GM12878 (cell line): ENCODE measurements around the gene CELF6. TPM values are rescaled to one million over a fixed set of nuclear protein-coding genes. Genes with fewer than 3 reads are reported as not detected.

Experiments used
- BACH1 ChIP-seq: fragments of 450-650 bp; IDR thresholded peaks from 2 replicates; pipeline ENCODE4 v1.6.1; 2017; ENCODE audit warnings: mild to moderate bottlenecking, borderline replicate concordance
- BMI1 ChIP-seq: fragments of 450-650 bp; IDR thresholded peaks from 2 replicates; pipeline ENCODE4 v1.6.1; 2016; ENCODE audit warnings: mild to moderate bottlenecking, moderate library complexity, borderline replicate concordance
- CBFB ChIP-seq: IDR thresholded peaks from 2 replicates; pipeline ENCODE4 v1.6.1; 2016; ENCODE audit warnings: antibody characterized with exemption, low read depth
- KAT2A ChIP-seq: conservative IDR thresholded peaks from 2 replicates; pipeline ENCODE4 v1.6.1; 2011; ENCODE audit warnings: low read depth, low read length; ENCODE audit not compliant: control insufficient read depth
- LARP7 ChIP-seq: fragments of 450-650 bp; IDR thresholded peaks from 2 replicates; pipeline ENCODE4 v1.6.1; 2017; ENCODE audit warnings: mild to moderate bottlenecking
- MEF2B ChIP-seq: fragments of 450-650 bp; IDR thresholded peaks from 2 replicates; pipeline ENCODE4 v1.6.1; 2018; ENCODE audit warnings: mild to moderate bottlenecking, moderate library complexity; ENCODE audit not compliant: partially characterized antibody, poor library complexity, severe bottlenecking
- NFXL1 ChIP-seq: fragments of 450-650 bp; IDR thresholded peaks from 2 replicates; pipeline ENCODE4 v1.6.1; 2017; ENCODE audit warnings: antibody characterized with exemption, mild to moderate bottlenecking, borderline replicate concordance
- NR2C2 ChIP-seq: IDR thresholded peaks from 2 replicates; pipeline ENCODE4 v1.6.1; 2011; ENCODE audit warnings: borderline replicate concordance, low read depth; ENCODE audit not compliant: control insufficient read depth, insufficient read length
- PAX5 ChIP-seq: IDR thresholded peaks from 2 replicates; pipeline ENCODE4 v1.6.1; 2011; ENCODE audit warnings: low read depth, low read length, borderline replicate concordance
- RFX5 ChIP-seq: IDR thresholded peaks from 2 replicates; pipeline ENCODE4 v1.6.1; 2011; ENCODE audit warnings: low read depth, low read length, improper control_type of control experiment
- SMARCA5 ChIP-seq: fragments of 450-650 bp; IDR thresholded peaks from 2 replicates; pipeline ENCODE4 v1.6.1; 2017; ENCODE audit warnings: mild to moderate bottlenecking
- SPI1 ChIP-seq: IDR thresholded peaks from 2 replicates; pipeline ENCODE4 v1.6.1; 2011; ENCODE audit warnings: low read depth, mild to moderate bottlenecking, low read length, moderate library complexity, borderline replicate concordance; ENCODE audit not compliant: insufficient read depth
- SUPT20H ChIP-seq: IDR thresholded peaks from 2 replicates; pipeline ENCODE4 v1.6.1; 2011; ENCODE audit warnings: low read depth, mild to moderate bottlenecking, low read length, moderate library complexity, borderline replicate concordance; ENCODE audit not compliant: control insufficient read depth
- TCF12 ChIP-seq: IDR thresholded peaks from 2 replicates; pipeline ENCODE4 v1.6.1; 2011; ENCODE audit warnings: low read depth, mild to moderate bottlenecking, low read length
- ZBED1 ChIP-seq: IDR thresholded peaks from 2 replicates; pipeline ENCODE4 v1.6.1; 2016; ENCODE audit warnings: borderline replicate concordance
- ZNF384 ChIP-seq: IDR thresholded peaks from 2 replicates; pipeline ENCODE4 v1.6.1; 2012; ENCODE audit warnings: low read depth, mild to moderate bottlenecking, low read length, improper control_type of control experiment, borderline replicate concordance
- ZZZ3 ChIP-seq: IDR thresholded peaks from 2 replicates; pipeline ENCODE4 v1.6.1; 2011; ENCODE audit warnings: low read depth; ENCODE audit not compliant: control insufficient read depth, insufficient read length
- polyA plus RNA-seq, 11 experiments: library from polyadenylated mRNA; depleted of rRNA in 4 of 11; unstranded in 6 of 11; stranded (reverse) in 5 of 11; fragments of >200 nt; fragmentation: Nextera tagmentation in 4 of 11; fragmentation: Illumina TruSeq in 1 of 11; extraction: Ambion mirVana in 4 of 11; extraction: Trizol in 1 of 11; gene quantifications; 1 replicate in 1 of 11; 2 replicates in 10 of 11; pipeline versions ENCODE4 v1.2.1 to v1.2.3, GENCODE V29; 2011 to 2016; ENCODE audit warnings: inconsistent platforms in 2 of 11, missing spikeins in 2 of 11, low read depth in 1 of 11
- total RNA-seq, 4 experiments: library from RNA; depleted of rRNA in 3 of 4; stranded (reverse); fragments of >200 nt in 3 of 4; fragmentation: Illumina TruSeq in 1 of 4; extraction: Trizol in 1 of 4; gene quantifications; 2 replicates each; pipeline versions ENCODE4 v1.2.1 to v1.2.3, GENCODE V29; 2013 to 2021
- TF ChIP-seq, protein P1 (sequence below): IDR thresholded peaks from 2 replicates; pipeline ENCODE4 v1.6.1; 2012; ENCODE audit warnings: low read depth, low read length, improper control_type of control experiment
- TF ChIP-seq, protein P2 (sequence below): IDR thresholded peaks from 2 replicates; pipeline ENCODE4 v1.6.1; 2012; ENCODE audit warnings: improper control_type of control experiment, low read depth, low read length; ENCODE audit not compliant: insufficient replicate concordance
- TF ChIP-seq, protein P3 (sequence below): IDR thresholded peaks from 2 replicates; pipeline ENCODE4 v1.6.1; 2012; ENCODE audit warnings: low read depth, low read length, improper control_type of control experiment

CELF6 gene
- total and polyA plus RNA-seq, 10 of the 15 experiments (the other 5 are each of a cell fraction or from before 2014, with no cell fraction given): 0.06 to 0.54 (median 0.23) TPM; not detected in 1

DNA sequence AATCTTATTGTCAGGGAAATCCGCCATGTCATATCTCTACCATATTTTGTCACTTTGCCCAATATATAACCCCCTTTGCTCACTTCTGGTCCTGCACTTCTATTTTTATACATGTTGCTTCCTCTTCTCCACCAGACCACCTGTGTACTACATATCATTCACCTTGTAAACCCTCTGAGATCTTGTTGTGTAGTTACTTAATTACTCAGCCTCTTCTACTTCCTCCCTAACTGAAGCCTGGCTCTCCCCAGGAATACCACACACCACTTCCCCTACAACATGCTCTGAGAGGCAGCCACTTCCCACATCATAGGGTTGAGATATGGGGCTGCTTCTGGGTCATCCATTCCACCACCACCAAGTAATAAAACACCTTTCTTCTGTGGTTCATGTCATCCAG lies 45.9 kb upstream of the CELF6 start (continued):
- TF ChIP-seq, protein P1, sequence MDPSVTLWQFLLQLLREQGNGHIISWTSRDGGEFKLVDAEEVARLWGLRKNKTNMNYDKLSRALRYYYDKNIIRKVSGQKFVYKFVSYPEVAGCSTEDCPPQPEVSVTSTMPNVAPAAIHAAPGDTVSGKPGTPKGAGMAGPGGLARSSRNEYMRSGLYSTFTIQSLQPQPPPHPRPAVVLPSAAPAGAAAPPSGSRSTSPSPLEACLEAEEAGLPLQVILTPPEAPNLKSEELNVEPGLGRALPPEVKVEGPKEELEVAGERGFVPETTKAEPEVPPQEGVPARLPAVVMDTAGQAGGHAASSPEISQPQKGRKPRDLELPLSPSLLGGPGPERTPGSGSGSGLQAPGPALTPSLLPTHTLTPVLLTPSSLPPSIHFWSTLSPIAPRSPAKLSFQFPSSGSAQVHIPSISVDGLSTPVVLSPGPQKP: no peak
- TF ChIP-seq BMI1 (no peak), PAX5 (no peak; the same call in 1 of the 2 replicates), NFXL1 (no peak), CBFB (0 out of 2 replicates have a peak, but pooled peaks have one; percentile 53), MEF2B (peak; percentile 49), LARP7 (no peak), SMARCA5 (no peak), KAT2A (no peak), BACH1 (no peak), RFX5 (no peak), ZZZ3 (no peak), SPI1 (peak; percentile 86), TCF12 (no peak), ZNF384 (no peak), NR2C2 (no peak), ZBED1 (no peak), SUPT20H (no peak)
- TF ChIP-seq, protein P2, sequence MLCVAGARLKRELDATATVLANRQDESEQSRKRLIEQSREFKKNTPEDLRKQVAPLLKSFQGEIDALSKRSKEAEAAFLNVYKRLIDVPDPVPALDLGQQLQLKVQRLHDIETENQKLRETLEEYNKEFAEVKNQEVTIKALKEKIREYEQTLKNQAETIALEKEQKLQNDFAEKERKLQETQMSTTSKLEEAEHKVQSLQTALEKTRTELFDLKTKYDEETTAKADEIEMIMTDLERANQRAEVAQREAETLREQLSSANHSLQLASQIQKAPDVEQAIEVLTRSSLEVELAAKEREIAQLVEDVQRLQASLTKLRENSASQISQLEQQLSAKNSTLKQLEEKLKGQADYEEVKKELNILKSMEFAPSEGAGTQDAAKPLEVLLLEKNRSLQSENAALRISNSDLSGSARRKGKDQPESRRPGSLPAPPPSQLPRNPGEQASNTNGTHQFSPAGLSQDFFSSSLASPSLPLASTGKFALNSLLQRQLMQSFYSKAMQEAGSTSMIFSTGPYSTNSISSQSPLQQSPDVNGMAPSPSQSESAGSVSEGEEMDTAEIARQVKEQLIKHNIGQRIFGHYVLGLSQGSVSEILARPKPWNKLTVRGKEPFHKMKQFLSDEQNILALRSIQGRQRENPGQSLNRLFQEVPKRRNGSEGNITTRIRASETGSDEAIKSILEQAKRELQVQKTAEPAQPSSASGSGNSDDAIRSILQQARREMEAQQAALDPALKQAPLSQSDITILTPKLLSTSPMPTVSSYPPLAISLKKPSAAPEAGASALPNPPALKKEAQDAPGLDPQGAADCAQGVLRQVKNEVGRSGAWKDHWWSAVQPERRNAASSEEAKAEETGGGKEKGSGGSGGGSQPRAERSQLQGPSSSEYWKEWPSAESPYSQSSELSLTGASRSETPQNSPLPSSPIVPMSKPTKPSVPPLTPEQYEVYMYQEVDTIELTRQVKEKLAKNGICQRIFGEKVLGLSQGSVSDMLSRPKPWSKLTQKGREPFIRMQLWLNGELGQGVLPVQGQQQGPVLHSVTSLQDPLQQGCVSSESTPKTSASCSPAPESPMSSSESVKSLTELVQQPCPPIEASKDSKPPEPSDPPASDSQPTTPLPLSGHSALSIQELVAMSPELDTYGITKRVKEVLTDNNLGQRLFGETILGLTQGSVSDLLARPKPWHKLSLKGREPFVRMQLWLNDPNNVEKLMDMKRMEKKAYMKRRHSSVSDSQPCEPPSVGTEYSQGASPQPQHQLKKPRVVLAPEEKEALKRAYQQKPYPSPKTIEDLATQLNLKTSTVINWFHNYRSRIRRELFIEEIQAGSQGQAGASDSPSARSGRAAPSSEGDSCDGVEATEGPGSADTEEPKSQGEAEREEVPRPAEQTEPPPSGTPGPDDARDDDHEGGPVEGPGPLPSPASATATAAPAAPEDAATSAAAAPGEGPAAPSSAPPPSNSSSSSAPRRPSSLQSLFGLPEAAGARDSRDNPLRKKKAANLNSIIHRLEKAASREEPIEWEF: no peak
- TF ChIP-seq, protein P3, sequence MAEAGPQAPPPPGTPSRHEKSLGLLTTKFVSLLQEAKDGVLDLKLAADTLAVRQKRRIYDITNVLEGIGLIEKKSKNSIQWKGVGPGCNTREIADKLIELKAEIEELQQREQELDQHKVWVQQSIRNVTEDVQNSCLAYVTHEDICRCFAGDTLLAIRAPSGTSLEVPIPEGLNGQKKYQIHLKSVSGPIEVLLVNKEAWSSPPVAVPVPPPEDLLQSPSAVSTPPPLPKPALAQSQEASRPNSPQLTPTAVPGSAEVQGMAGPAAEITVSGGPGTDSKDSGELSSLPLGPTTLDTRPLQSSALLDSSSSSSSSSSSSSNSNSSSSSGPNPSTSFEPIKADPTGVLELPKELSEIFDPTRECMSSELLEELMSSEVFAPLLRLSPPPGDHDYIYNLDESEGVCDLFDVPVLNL: no peak
